Measurements from ENCODE around the gene POU6F2.
"Not testable (repeated sequence)": the region's sequence is repeated elsewhere in the genome, so short reads cannot be mapped to it uniquely, and the experiment has no call there.

The POU6F2 gene

GRCh38 chr7:39349452-39350123, 371.9 kb downstream of the POU6F2 start:
- DNase-seq (ENCODE audit: low read depth, low spot score), result no peak

- DNase-seq (ENCODE audit: low read depth, low spot score), result no peak
These were observed 376.1 kb downstream of the POU6F2 start for GRCh38 chr7:39353615-39354376.

GRCh38 chr7:39355664-39356063, 378.0 kb downstream of the POU6F2 start:
- no peak for DNase-seq (ENCODE audit: low read depth, low spot score)

GRCh38 chr7:39356172-39356925, 378.6 kb downstream of the POU6F2 start:
- DNase-seq (ENCODE audit: low read depth, low spot score), result no peak

- DNase-seq (ENCODE audit: low read depth, low spot score), result no peak
These were observed 379.9 kb downstream of the POU6F2 start for GRCh38 chr7:39357648-39358047.

GRCh38 chr7:39360038-39360437, 382.3 kb downstream of the POU6F2 start:
- DNase-seq (ENCODE audit: low read depth, low spot score), result no peak

- no peak for DNase-seq (ENCODE audit: low read depth, low spot score)
These were observed 383.1 kb downstream of the POU6F2 start for GRCh38 chr7:39360766-39361165.

GRCh38 chr7:39365751-39366295, 388.1 kb downstream of the POU6F2 start:
- DNase-seq (ENCODE audit: low read depth, low spot score), result no peak

GRCh38 chr7:39367451-39367850, 389.7 kb downstream of the POU6F2 start:
- no peak for DNase-seq (ENCODE audit: low read depth, low spot score)

GRCh38 chr7:39367943-39368342, 390.2 kb downstream of the POU6F2 start:
- DNase-seq (ENCODE audit: low read depth, low spot score), result no peak

GRCh38 chr7:39372383-39372782, 394.7 kb downstream of the POU6F2 start:
- DNase-seq (ENCODE audit: low read depth, low spot score), result no peak

GRCh38 chr7:39374436-39375040, 396.8 kb downstream of the POU6F2 start:
- no peak for DNase-seq (ENCODE audit: low read depth, low spot score)

GRCh38 chr7:39375047-39375873, 397.6 kb downstream of the POU6F2 start:
- no peak for DNase-seq (ENCODE audit: low read depth, low spot score)

- no peak for DNase-seq (ENCODE audit: low read depth, low spot score)
These were observed 398.1 kb downstream of the POU6F2 start for GRCh38 chr7:39375874-39376190.

GRCh38 chr7:39376881-39377280, 399.2 kb downstream of the POU6F2 start:
- not testable (repeated sequence) for DNase-seq (ENCODE audit: low read depth, low spot score)

- no peak for DNase-seq (ENCODE audit: low read depth, low spot score)
These were observed 401.7 kb downstream of the POU6F2 start for GRCh38 chr7:39379416-39379815.

- DNase-seq (ENCODE audit: low read depth, low spot score), result no peak
These were observed 405.4 kb downstream of the POU6F2 start for GRCh38 chr7:39383136-39383535.

GRCh38 chr7:39384386-39384785, 406.7 kb downstream of the POU6F2 start:
- DNase-seq (ENCODE audit: low read depth, low spot score), result no peak

- no peak for DNase-seq (ENCODE audit: low read depth, low spot score)
These were observed 409.0 kb downstream of the POU6F2 start for GRCh38 chr7:39386718-39387117.

- no peak for DNase-seq (ENCODE audit: low read depth, low spot score)
These were observed 414.4 kb downstream of the POU6F2 start for GRCh38 chr7:39392151-39392550.

GRCh38 chr7:39394105-39394680, 416.5 kb downstream of the POU6F2 start:
- no peak for DNase-seq (ENCODE audit: low read depth, low spot score)
